Duodenal mucosa (tissue), 2 donors: ENCODE results near the gene PRSS16.
"Not testable (repeated sequence)": the region's sequence is repeated elsewhere in the genome, so short reads cannot be mapped to it uniquely, and the experiment has no call there.

ENCODE experiments used
- H3K27ac ChIP-seq: one replicate; pipeline ENCODE4 v1.7.0; 2013; ENCODE audit warnings: low read depth, low read length
- H3K27me3 ChIP-seq, 2 donors: one replicate each; pipeline ENCODE4 v1.7.0; 2013; ENCODE audit warnings: low read length in 2 of 2, control low read depth in 1 of 2; ENCODE audit not compliant: insufficient read depth in 2 of 2, control insufficient read depth in 1 of 2
- H3K36me3 ChIP-seq, 2 donors: one replicate each; pipeline ENCODE4 v1.7.0; 2013; ENCODE audit warnings: low read length in 2 of 2, control low read depth in 1 of 2; ENCODE audit not compliant: insufficient read depth in 2 of 2, control insufficient read depth in 1 of 2
- H3K4me1 ChIP-seq, 2 donors: one replicate each; pipeline ENCODE4 v1.7.0; 2013; ENCODE audit warnings: low read length in 2 of 2, control low read depth in 1 of 2; ENCODE audit not compliant: insufficient read depth in 2 of 2, control insufficient read depth in 1 of 2
- H3K4me3 ChIP-seq, 2 donors: one replicate each; pipeline ENCODE4 v1.7.0; 2013; ENCODE audit warnings: low read length in 2 of 2, low read depth in 1 of 2
- H3K9ac ChIP-seq, 2 donors: one replicate each; pipeline ENCODE4 v1.7.0; 2013; ENCODE audit warnings: low read length in 2 of 2, low read depth in 1 of 2
- H3K9me3 ChIP-seq, 2 donors: one replicate each; pipeline ENCODE4 v1.7.0; 2013; ENCODE audit warnings: low read length in 2 of 2, control low read depth in 1 of 2; ENCODE audit not compliant: control insufficient read depth in 1 of 2

PRSS16 gene, protein sequence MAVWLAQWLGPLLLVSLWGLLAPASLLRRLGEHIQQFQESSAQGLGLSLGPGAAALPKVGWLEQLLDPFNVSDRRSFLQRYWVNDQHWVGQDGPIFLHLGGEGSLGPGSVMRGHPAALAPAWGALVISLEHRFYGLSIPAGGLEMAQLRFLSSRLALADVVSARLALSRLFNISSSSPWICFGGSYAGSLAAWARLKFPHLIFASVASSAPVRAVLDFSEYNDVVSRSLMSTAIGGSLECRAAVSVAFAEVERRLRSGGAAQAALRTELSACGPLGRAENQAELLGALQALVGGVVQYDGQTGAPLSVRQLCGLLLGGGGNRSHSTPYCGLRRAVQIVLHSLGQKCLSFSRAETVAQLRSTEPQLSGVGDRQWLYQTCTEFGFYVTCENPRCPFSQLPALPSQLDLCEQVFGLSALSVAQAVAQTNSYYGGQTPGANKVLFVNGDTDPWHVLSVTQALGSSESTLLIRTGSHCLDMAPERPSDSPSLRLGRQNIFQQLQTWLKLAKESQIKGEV

DNA sequence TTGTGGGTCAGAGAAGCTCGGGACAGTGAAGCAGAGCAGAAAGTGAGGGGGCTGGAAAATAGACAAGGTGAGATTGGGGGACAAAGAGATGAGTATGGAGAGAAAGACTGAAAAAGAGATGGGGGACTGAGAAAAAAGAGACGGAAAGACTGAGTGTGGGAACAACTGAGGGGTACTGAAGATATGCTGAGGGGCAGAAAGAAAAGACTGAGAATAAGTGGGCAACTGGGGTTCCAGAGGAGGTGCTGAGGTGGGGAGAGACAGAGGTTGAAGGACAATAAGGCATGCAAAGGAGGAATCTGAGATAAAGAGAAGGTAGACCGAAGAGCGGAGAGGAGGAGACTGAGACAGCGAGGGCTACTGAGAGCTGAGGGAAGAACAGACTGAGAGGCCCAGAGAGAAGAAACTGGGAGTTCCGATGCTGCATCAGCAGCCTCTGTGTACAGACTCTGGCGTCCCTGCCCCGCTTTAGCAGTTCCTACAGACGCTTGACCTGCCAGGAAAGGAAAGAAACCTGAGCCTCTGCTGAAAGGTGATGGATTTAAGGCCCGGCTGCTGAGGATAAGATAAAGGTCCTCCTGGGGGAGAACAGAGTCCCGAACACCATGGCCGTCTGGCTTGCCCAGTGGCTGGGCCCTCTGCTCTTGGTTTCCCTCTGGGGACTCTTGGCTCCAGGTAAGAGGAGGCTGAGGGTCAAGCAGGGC, at the start of gene PRSS16:
PRSS16 (plus strand) TSS at position 569 of the 704 bp plus-strand sequence; CDS start at position 606, 37 bp downstream.
- Histone ChIP-seq H3K9me3 (no peaks in the 10 kb centered on the region), H3K27me3 (peaks cover 14 to 32% of the 10 kb centered on the region in 2 donors), H3K27ac (no peak within 1 kb of the TSS)

DNA sequence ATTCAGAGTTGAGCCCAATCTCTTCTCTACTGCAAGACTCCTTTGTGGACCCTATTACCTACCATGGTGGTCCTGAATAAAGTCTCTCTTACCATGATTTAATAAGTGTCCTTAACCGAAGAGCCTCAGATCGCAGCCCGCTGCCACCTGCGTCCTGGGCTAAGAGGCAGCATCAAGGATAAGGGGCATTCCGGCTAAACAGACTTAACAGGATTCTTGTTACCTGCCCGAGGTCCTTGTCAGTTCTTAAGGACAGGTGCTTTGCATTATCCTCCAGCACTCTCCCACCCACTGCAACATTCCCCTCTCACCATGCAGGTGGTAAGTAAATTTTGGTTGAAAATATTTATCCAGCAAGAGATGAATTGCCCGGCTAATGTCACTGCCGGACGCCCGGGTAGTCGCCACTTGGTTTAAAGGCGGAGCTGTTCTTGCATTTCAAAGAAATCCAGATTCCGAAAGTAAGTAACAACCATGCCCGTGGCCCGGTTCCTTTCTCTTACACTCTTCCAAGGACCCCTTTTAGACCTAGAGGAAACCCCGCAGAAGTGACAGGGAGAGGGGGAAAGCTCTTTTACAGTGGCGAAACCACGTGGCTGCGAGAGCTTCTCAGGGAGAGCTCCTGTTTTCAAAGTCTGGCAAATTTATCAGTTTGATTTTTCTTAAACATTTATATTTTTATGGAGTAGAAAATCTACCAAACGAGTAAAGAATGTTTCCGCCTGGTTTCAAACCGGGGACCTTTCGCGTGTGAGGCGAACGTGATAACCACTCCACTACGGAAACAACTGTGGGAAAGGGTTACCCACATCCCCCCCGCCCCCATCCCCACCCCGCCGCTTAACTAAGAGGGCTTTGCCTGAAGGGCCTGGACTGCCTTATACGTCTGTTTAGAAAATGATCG, 41.9 kb upstream of the PRSS16 start:
- H3K36me3 ChIP-seq: no peaks in the 10 kb centered on the region
- no peak overlapping the region for H3K9ac ChIP-seq
- no peak overlapping the region for H3K27ac ChIP-seq

More for the DNA sequence above, at the start of gene PRSS16:
- no peak within 1 kb of the TSS for H3K4me3 ChIP-seq
- H3K4me1 ChIP-seq: peaks cover 0 to 7% of the 10 kb centered on the region in 2 donors
- H3K36me3 ChIP-seq: no peaks in the 10 kb centered on the region
- H3K9ac ChIP-seq: no peak within 1 kb of the TSS

DNA sequence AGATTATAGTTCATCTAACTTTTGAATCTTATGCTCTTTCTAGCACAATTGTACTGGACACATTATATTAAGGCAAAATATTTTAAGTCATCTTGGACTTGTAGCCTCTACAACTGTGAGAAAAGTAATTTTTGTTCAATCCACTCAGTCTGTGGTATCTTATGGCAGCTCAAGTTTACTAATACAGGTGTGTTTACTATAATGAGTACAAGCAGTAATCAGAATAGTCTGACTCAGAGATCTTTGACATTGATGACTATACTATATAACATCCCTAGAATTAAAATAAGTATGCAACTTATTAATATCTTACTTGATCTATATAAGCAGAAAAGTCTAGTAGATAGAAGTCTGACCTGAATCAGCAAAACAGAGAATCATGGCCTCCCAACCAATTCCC, 40.7 kb upstream of the PRSS16 start:
- H3K4me3 ChIP-seq: no peak overlapping the region
- peaks cover 0 to 25% of the 10 kb centered on the region in 2 donors for H3K27me3 ChIP-seq
- H3K9ac ChIP-seq: no peak overlapping the region
- H3K27ac ChIP-seq: no peak overlapping the region
- H3K4me1 ChIP-seq: no peaks in the 10 kb centered on the region
- H3K9me3 ChIP-seq: no peaks in the 10 kb centered on the region
- H3K36me3 ChIP-seq: no peaks in the 10 kb centered on the region

More for the DNA sequence above, 41.9 kb upstream of the PRSS16 start:
- H3K4me3 ChIP-seq: no peak overlapping the region
- H3K4me1 ChIP-seq: no peaks in the 10 kb centered on the region
- H3K27me3 ChIP-seq: peaks cover 0 to 25% of the 10 kb centered on the region in 2 donors
- no peaks in the 10 kb centered on the region for H3K9me3 ChIP-seq

DNA sequence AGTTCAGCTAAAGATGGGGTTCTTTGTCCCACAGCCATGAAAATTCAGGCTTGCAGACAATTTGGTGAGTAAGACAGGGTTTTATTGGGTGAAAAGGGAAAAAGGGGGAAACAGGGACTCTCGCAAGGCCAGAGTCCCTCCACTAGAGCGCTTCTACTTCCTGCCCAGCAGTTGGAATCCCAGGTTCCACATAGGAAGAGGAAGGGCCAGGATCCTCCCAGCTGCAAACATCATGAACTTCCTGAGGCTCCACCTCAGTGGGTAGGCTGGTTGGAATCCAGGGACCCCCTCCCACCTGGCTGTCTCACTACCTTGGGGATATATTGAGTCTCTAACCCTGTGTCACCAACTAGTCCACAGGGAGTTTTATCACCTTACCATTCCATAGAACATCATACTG, 39.5 kb upstream of the PRSS16 start:
- Histone ChIP-seq H3K9me3 (no peaks in the 10 kb centered on the region), H3K36me3 (no peaks in the 10 kb centered on the region), H3K4me3 (no peak overlapping the region), H3K27me3 (peaks cover 0 to 25% of the 10 kb centered on the region in 2 donors), H3K4me1 (no peaks in the 10 kb centered on the region), H3K9ac (no peak overlapping the region), H3K27ac (no peak overlapping the region)

DNA sequence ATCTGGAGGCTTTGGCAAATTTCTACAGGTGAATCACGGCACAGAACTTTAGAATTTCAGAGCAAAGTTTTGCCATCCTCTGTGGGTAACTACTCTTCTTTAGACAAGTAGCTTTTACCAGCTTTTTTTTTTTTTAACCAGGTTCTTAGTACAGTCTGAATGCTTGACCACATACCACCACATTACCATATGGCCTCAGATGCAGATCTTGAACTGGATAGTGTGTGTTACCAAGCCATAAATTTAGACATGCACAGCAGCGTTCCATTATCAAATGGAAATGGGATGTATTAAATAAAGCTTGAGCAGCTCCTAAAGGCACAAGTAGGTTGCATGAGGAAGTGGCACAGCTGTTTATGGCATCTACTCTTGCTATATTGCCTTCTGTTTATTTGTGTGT, 38.3 kb upstream of the PRSS16 start:
- Histone ChIP-seq H3K27ac (no peak overlapping the region), H3K9ac (no peak overlapping the region), H3K9me3 (no peaks in the 10 kb centered on the region), H3K27me3 (peaks cover 0 to 25% of the 10 kb centered on the region in 2 donors), H3K4me1 (no peaks in the 10 kb centered on the region), H3K36me3 (no peaks in the 10 kb centered on the region), H3K4me3 (no peak overlapping the region)

DNA sequence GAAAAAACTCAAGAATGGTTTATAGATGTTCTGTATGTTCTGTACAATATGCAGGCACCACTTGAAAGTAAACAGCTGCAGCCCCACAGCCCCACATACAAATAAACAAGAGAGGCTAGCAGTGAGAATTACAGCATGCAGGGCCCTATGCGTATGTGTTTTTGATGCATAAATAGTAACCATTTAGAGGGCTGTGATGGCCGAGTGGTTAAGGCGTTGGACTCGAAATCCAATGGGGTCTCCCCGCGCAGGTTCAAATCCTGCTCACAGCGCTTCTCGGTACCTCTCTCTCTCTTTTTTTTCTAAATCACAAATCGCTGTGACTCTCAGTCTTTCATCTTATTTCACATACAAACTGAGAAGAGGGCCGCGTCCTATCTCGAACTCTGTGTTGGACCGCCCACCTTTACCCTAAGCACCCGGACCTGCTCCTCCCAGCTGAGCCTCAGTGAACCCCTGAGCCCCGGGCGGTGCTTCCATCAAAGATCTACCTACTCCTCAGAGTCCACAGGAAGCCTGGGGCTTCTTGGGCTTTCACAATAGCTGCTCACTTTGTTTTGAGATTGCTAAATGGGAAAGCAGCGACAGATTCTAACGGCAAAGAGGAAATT, 37.7 kb upstream of the PRSS16 start:
- Histone ChIP-seq H3K27me3 (peaks cover 0 to 25% of the 10 kb centered on the region in 2 donors), H3K9ac (no peak overlapping the region), H3K27ac (no peak overlapping the region), H3K9me3 (no peaks in the 10 kb centered on the region), H3K4me1 (no peaks in the 10 kb centered on the region), H3K36me3 (no peaks in the 10 kb centered on the region), H3K4me3 (no peak overlapping the region)

DNA sequence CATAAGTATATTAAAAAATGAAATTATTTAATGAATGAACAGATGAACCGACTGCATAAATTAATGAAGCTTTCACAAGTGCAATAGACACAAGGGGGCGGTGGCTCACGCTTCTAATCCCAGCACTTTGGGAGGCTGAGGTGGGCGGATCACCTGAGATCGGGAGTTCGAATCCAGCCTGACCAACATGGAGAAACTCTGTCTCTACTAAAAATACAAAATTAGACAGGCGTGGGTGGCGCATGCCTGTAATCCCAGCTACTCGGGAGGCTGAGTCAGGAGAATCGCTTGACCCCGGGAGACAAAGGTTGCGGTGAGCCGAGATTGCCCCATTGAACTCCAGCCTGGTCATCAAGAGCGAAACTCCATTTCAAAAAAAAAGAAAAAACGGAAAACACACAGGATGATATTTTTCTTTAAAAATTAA, 34.4 kb upstream of the PRSS16 start:
- not testable (repeated sequence) for H3K4me1 ChIP-seq, H3K9ac ChIP-seq, H3K4me3 ChIP-seq, H3K9me3 ChIP-seq, H3K36me3 ChIP-seq, H3K27me3 ChIP-seq, H3K27ac ChIP-seq

DNA sequence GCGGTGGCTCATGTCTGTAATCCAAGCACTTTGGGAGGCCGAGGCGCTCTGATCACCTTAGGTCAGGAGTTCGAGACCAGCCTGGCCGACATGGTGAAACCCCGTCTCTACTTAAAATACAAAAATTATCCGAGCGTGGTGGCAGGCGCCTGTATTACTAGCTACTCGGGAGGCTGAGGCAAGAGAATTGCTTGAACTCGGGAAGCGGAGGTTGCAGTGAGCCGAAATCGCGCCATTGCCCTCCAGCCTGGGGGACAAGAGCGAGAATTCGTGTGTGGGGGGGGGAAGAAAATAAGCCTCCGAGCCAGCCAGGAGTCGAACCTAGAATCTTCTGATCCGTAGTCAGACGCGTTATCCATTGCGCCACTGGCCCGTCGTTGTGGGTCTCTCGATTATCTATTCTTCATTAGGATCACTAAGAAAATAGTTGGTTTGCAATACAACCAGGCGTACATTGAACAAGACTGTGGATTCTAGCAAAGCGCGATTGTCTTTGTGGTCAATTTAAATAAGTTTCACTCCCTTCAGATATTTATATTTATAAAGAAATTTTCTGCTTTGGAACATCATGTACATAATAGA, 33.9 kb upstream of the PRSS16 start:
- Histone ChIP-seq H3K36me3 (no peaks in the 10 kb centered on the region), H3K9me3 (no peaks in the 10 kb centered on the region), H3K9ac (no peak overlapping the region), H3K27me3 (no peaks in the 10 kb centered on the region), H3K4me3 (no peak overlapping the region), H3K27ac (no peak overlapping the region), H3K4me1 (no peaks in the 10 kb centered on the region)

DNA sequence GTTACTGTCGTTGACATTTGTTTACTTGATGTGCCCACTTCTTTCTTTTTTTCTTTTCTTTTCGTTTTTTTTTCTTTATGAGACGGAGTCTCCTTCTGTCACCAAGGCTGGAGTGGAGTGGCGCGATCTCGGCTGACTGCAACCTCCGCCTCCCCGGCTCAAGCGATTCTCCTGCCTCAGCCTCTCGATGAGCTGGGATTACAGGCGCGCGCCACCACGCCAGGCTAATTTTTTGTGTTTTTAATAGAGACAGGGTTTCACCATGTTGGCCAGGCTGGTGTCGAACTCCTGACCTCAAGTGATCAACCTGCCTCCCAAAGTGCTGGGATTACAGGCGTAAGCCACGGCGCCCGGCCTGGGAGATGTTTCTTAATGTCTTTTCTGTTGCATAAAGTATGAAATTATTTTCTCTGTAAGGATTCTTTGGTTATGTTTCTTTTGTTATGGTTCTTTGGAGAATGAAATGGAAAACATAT, 33.3 kb upstream of the PRSS16 start:
- no peaks in the 10 kb centered on the region for H3K27me3 ChIP-seq
- H3K4me3 ChIP-seq: no peak overlapping the region
- no peaks in the 10 kb centered on the region for H3K4me1 ChIP-seq

More for the DNA sequence above, 33.3 kb upstream of the PRSS16 start:
- H3K9me3 ChIP-seq: no peaks in the 10 kb centered on the region
- H3K36me3 ChIP-seq: no peaks in the 10 kb centered on the region
- no peak overlapping the region for H3K9ac ChIP-seq
- H3K27ac ChIP-seq: no peak overlapping the region
